ENCODE data around the gene ASTN2.

The ASTN2 gene

GRCh38 chr9:116543731-116544400 is 871.0 kb downstream of the ASTN2 start:
- FAIRE-seq, result no peak

GRCh38 chr9:116541402-116541801 is 873.5 kb downstream of the ASTN2 start:
- FAIRE-seq, result no peak

- FAIRE-seq, result no peak
Observed at GRCh38 chr9:116539549-116539948, 875.3 kb downstream of the ASTN2 start.

- FAIRE-seq, result no peak
Observed at GRCh38 chr9:116525611-116526010, 889.2 kb downstream of the ASTN2 start.

- no peak for FAIRE-seq
Observed at GRCh38 chr9:116524778-116525470, 889.9 kb downstream of the ASTN2 start.

- no peak for FAIRE-seq
Observed at GRCh38 chr9:116520218-116520617, 894.6 kb downstream of the ASTN2 start.

- no peak for FAIRE-seq
Observed at GRCh38 chr9:116516456-116516855, 898.4 kb downstream of the ASTN2 start.

- no peak for FAIRE-seq
Observed at GRCh38 chr9:116515541-116515940, 899.3 kb downstream of the ASTN2 start.

- FAIRE-seq, result no peak
Observed at GRCh38 chr9:116506685-116507084, 908.2 kb downstream of the ASTN2 start.

GRCh38 chr9:116504893-116505480 is 909.9 kb downstream of the ASTN2 start:
- no peak for FAIRE-seq

- no peak for FAIRE-seq
Observed at GRCh38 chr9:116504081-116504480, 910.8 kb downstream of the ASTN2 start.

GRCh38 chr9:116502746-116503145 is 912.1 kb downstream of the ASTN2 start:
- no peak for FAIRE-seq

- FAIRE-seq, result no peak
Observed at GRCh38 chr9:116501871-116502270, 913.0 kb downstream of the ASTN2 start.

GRCh38 chr9:116499986-116500871 is 914.6 kb downstream of the ASTN2 start:
- no peak for FAIRE-seq

- no peak for FAIRE-seq
Observed at GRCh38 chr9:116499434-116499833, 915.4 kb downstream of the ASTN2 start.

GRCh38 chr9:116497095-116497890 is 917.6 kb downstream of the ASTN2 start:
- no peak for FAIRE-seq

GRCh38 chr9:116496167-116496566 is 918.7 kb downstream of the ASTN2 start:
- FAIRE-seq, result no peak

- no peak for FAIRE-seq
Observed at GRCh38 chr9:116495725-116496124, 919.1 kb downstream of the ASTN2 start.

GRCh38 chr9:116494815-116495634 is 919.8 kb downstream of the ASTN2 start:
- FAIRE-seq, result no peak

- no peak for FAIRE-seq
Observed at GRCh38 chr9:116493183-116493860, 921.5 kb downstream of the ASTN2 start.

- no peak for FAIRE-seq
Observed at GRCh38 chr9:116491659-116492058, 923.2 kb downstream of the ASTN2 start.
